GM18511 (cell line): ENCODE data around the gene TEX53.
A peak's percentile ranks its signal among the peaks of the same experiment; 100 is the strongest.

Source experiments
- ATAC-seq: cut with Tn5 transposase; IDR thresholded peaks from one replicate; pipeline ENCODE4 v1.9.1; 2021; ENCODE audit warnings: mild to moderate bottlenecking, moderate library complexity; ENCODE audit not compliant: unreplicated experiment

Gene TEX53

DNA sequence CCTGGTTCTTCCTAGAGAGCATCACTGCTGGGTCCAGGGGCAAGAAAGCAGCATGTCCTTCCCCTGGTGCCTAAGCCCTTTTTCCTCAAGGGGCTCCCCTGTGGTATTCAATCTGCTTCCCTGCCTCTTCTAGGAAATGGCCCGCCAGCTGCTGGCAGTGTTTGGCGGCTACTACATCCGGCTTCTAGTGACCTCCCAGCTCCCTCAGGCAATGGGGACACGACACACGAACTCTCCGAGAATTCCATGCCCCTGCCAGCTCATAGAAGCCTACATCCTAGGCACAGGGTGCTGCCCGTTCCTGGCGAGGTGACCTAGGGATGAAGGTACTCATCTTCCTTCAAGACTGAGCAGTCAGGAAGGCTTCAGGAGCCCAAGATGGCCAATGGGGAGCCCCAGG lies 14.6 kb downstream of the TEX53 start:
- ATAC-seq, result no peak

DNA sequence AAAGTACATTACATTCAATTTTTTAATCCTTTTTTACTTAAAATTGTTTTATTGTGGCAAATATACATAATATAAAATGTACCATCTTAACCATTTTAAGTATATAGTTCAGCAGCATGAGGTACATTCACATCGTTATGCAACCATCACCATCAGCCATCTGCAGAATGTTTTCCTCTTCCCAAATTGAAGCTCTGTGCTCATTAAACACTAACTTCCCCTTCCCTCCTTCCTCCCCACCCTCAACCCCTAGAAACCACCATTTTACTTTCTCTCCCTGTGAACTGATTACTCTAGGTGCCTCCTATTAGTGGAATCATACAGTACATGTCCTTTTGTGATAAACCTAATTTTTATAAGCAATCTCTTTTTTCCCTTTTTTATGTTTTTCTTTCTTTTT lies 15.6 kb downstream of the TEX53 start:
- ATAC-seq, result no peak

DNA sequence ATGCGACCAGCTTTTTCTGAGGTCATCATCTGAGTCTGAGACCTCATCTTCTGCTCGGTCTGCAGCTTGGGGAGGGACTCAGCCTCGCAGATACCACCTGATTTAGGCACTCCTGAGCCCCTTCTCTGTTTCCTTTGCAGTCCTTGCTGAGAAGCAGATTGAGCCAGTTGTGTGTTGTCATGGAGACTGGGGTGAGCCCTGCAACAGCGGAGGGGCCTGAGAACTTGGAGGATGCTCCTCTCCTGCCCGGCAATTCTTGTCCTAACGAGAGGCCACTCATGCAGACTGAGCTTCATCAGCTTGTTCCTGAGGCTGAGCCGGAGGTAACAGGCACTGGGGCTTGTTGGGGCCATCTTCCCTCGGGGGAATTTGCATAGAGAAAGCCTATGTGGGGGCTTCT lies 19.2 kb downstream of the TEX53 start:
- ATAC-seq, result no peak

DNA sequence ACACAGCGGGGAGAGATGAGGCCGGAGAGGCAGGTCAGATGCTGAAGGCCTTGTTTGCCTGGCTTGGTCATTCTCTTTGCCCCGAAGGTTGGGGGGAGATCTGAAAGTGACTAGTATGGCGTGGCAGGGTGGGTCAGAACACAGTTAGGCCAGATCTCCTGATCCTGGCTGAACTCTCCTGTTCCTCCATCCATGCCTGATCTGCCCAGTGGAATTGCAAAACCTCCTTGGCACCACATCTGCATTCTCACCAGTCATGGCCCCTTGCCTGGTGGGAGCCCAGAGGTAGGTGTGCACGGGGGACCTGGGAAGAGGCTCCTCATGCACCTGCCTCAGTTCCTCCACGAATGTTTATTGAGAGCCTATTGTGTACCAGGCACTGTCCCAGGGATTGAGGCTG lies 23.2 kb downstream of the TEX53 start:
- no peak for ATAC-seq

DNA sequence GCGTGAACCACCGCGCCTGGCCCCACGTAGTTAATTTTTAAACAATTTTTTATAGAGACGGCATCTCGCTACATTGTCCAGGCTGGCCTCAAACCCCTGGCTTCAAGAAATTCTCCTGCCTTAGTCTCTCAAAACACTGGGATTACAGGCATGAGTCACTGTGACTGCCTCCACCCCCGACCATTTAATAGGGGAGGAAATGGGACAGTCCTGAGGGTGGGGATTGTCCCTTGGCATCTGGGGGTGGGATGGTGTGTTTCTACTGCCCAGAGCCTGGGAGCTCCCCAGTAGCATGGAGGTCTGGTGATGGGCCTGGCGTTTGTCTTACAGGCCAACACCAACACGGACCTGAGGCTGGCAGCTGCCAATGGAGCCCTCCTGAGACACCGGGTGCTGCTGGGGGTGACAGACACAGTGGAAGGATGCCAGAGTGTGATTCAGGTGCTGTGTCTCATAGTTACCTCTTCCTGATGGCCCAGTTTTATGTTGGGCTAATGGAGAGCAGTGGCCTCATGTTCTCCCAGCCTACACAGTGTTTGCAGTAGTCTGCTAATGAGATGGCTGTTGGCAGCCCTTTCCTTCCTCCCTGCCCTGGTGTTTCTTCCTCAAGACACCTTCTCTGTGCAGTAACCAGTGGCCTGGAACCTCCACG lies 24.0 kb downstream of the TEX53 start:
- no peak for ATAC-seq

DNA sequence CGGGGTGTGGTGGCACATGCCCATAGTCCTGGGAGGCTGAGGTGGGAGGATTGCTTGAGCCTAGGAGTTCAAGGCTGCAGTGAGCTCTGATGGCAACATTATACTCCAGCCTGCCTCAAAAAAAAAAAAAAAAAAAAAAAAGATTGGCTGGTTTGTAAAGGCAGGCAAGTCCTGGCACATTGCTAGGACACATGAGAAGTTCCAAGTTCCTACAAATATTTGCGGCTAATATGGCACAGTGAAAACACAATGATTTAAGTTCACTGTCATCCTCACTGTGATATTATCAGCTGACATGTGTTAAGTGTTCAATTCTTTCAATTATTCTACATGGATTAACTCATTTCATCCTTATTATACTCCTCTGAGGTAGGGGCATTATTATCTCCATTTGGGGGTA lies 26.4 kb downstream of the TEX53 start:
- ATAC-seq, result no peak

DNA sequence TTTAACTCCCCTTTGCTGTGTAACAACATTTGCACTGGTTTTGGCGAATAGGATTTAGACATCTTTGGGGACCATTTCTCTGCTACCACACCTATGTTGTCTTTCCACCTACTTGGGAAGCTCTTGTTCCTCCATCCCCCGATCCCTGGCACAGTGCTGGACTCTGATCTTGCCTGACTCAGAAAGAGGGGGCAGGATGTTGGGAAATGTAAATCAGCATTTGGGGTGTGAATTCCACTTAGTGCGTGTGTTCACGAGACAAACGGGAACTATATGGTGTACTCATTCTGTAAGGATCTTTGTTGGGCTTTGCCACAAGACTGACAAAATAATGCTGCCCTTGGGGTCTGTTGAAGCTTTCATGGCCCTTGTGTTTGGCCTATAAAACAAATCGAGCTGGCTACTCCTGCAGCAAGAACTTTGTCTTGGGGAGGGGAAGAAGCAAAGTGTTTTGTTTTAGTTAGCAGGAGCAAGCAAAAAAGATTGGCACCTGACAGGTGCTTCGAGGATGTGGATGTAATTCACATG lies 28.0 kb downstream of the TEX53 start:
- ATAC-seq, result no peak

DNA sequence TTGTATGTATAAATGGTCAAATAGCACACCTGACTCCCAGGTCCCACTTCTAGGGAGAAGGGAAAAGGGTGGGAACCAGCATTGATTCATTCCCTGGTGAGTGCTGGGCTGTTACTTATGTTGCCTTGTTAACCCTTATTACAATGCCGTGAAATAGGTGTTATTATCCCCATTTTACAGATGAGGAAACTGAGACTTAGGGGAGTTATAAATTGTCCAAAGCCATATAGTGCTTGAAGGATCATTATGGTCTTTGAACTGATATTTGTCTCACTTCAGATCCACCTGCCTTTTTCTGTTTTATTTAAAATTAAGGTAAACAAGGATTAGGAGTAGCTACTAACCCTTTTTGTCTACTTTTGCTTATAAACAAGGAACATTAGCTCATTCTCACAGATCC lies 30.1 kb downstream of the TEX53 start:
- ATAC-seq, result no peak

DNA sequence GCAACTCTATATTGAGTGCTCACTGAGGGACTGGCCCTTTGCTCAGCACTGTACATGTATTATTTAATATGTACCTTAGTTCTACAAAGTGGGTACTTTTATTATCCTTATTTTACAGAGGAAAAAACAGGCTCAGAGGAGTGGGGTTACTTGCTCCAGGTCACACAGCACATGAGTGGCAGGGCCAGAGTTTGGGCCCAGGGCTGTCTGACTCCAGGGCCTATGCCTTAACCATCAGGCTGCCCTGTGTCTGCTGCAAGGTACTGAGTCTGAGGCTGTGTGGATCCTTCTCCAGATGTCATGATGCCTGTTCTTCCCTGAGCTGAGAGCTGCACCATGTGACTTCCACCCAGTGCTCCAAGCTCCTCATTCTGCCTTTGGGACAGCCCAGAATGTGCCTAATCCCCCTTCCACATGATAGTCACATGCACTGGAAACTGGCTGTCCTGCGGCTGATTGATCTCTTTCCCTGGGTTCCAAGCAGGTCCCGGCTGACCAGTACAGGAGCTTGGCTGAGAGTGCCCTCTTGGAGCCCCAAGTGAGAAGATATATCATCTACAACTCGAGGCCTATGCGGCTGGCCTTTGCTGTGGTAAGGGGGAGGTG lies 31.1 kb downstream of the TEX53 start:
- no peak for ATAC-seq

DNA sequence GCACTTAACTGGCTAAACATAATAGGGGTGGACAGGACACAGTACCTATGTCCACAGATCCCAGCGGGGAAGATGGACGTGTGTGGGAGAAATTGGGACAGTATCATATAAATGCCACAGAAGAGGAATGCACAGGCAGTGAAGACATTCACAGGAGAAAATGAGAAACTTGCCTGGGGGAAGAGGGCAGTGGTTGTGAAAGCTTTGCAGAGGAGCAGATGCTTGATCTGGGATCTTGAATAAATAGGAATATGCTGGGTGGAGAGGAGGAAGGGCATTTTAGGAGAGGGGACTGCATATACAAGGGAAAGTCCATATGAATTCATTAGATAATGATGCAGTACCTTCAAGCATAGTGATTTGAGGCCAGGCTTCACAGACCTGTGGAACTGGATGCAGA lies 32.9 kb downstream of the TEX53 start:
- ATAC-seq, result no peak

DNA sequence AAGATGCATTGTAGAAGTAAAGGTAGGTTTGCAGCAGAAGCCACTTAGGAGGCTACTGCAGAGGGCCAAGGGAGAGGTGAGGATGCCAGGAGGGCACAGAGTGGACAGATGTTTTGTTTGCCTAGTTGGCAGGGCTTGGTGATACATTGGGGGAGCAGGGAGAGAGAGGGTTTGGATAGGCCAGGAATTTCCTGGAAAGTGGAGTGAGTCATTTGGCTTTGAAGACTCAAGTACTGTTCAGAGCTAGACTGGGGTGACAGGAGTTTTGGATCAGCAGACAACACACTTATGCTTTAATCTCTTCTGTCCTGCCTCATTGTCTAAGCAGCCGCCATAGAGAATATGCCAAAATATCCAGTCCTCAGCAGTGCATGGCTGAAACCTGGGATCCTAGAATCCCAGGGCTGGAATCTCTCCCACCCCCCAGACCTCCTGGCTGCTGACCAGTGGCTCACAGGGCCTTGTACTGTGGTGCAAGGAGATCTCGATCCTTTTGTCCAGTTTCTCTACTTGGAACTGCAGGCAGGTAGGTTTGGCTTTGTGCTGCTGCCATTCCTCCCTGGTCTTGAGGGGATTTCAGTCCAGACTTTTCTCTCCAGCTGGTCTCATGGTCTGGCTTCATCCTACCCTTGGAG lies 35.5 kb downstream of the TEX53 start:
- ATAC-seq, result no peak

DNA sequence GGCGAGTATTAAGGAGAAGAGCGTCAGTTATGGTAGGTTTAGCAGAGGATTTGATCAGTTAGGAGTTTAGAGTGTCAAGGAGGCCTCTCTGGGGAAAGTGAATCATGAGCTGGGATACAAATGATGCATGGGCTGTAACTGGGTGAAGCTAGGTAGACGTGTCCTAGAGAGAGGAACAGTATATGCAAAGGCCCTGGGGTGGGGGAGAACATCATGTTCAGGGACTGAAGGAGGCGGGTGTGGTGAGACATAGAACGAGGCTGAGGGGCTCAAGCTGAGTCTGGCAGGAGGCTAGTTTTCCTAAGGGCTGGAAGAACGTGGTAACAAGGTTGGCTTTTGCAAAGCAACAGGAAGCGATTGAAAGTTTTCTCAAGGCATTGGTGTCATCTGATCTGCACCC lies 36.0 kb downstream of the TEX53 start:
- ATAC-seq, result no peak

DNA sequence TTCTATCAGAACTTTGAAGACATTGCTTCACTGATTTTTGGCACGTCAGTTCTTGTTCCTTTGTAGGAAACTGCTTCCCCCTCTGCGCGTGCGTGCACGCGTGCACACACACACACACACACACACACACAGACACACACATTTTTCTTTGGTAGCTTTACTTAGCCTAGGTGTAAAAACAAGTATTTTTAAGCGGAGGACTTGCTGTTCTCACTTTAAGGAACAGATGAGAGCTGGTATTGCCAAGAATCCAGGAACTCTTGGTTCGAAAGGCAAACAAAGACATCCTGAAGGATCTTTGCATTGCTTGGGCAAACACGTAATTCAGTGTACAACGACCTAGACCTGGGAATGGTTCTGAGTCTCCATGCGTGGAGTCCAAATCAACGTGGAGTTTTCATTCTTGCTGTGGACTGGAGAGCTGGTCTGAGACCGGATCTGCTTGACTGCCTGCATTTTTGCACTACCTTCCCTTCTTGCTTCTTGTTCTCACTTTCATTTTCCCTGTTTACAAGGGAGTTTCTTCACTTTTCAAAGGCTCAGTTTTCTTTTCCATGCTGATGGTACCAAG lies 38.3 kb downstream of the TEX53 start:
- peak; percentile 42 for ATAC-seq

DNA sequence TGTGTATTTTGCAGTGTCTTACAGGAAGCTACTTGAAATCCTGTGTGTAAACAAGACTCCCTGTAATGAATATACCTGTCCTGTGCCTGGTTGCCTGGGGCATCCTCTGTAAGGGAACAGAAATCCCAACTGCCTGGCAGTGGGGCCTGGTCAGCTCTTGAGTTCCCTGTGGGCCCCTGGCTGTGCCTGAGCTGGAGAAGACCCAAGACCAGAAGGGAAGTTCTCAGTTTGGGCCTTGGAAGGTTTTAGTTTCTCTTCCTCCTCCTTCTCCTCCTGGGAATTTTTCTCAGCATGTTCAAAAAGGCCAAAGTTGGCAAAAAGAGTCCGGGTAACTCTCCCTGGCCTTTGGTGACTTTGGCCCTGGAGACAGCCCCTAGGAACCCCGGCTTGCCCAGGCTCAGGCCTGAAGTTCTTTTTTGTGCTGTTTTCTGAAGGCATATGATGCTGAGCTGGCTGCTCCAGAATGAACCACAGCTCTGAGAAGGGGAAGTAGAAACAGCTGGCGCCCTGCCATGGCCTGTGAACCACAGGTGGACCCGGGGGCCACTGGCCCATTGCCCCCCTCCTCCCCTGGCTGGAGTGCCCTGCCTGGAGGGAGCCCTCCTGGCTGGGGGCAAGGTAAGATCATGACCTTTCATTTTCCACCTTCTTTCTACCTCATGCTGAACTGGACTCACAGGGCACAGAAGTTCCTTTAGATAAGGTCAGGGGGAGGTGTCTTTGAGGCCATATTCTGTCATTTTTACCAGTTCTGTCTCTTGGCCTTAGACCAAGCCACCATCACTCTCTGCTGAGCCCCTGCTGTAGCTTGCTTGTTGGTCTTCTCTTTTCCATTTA lies 40.7 kb downstream of the TEX53 start:
- ATAC-seq, result peak; percentile 80

DNA sequence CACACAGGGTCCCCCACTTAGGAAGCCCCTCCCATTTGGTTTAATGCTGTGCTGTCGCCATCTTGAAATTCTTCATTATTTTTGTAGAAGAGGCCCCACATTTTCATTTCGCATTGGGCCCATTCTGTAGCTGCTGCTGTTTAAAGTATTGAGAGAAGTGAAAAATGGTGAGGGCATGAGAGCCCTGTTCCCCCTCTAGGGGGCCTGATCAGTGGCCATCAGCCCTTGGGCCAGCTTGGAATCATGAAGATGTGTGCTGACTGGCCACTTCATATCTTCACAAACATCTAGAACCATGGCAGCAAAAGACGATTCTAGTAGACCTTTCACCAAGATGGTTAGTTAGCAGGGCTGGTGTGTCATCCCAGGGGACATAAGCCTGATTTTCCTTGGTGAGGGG lies 43.2 kb downstream of the TEX53 start:
- ATAC-seq, result no peak

DNA sequence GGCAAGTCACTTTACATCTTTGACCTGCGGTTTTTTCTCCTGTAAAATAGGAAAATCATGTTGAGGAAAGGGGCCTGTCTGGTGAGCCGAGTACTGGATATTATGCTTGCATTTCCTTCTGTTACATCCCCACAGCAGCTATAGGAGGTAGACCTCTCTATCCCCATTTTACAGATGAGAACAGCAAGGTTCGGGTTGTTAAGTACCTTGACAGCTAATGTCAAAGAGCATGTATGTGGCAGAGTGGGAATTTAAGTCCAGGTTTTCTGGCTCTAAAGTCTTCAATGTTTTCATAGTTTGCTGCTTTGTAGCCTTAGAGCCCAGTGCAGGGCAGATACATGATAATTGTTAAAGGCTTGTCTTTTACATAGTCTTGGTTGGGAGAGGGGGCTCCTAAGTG lies 43.7 kb downstream of the TEX53 start:
- no peak for ATAC-seq

DNA sequence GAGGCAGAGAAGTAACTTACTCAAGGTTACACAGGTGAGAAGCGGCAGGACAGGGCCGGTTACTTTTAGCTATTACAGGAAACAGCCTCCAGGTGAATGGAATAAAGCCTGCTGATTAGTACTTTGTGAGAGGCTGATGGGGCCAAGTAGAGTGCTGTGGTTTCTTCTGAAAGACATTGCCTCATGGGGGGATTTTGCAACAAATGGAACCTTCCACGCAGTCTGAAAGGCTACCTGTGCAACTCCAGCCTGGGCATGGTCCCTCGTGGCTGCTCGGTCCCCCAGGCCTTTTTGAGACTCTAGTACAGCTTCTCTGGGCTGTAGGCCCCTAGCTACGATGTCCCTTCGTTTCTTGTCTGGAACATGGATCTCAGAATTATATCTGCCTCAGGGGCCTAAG lies 44.5 kb downstream of the TEX53 start:
- ATAC-seq, result no peak

DNA sequence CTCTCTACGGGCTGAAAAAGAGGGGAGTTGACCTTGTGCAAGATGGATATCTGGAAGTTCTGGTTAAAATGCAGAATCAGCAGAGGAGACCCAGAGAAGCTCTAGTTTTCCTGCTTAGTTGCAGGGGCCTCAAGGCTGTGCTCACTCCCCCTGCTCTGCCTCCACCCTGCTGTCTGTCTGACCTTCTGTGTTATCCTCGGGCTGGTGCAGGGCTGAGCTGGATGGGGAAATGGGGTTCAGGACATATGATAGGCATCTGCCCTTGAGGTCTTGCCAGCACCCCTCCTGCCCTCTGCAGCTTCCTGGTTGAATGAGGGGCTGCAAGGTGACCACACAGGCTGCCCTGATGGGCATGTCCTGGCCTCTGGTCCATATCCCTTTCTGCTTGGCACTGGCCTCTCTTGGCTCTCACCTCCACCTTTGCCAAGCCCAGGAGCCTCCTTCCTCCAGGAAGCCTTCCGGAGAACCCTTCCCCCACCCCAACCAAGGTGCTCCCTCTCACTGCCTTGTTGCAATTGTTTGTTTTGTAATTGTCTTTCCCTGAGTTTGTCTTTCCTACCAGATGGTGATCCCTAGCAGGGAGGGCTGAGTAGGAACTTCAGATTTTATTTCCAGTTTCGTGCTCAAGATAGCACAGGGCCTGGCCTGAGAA lies 45.2 kb downstream of the TEX53 start:
- ATAC-seq, result no peak

DNA sequence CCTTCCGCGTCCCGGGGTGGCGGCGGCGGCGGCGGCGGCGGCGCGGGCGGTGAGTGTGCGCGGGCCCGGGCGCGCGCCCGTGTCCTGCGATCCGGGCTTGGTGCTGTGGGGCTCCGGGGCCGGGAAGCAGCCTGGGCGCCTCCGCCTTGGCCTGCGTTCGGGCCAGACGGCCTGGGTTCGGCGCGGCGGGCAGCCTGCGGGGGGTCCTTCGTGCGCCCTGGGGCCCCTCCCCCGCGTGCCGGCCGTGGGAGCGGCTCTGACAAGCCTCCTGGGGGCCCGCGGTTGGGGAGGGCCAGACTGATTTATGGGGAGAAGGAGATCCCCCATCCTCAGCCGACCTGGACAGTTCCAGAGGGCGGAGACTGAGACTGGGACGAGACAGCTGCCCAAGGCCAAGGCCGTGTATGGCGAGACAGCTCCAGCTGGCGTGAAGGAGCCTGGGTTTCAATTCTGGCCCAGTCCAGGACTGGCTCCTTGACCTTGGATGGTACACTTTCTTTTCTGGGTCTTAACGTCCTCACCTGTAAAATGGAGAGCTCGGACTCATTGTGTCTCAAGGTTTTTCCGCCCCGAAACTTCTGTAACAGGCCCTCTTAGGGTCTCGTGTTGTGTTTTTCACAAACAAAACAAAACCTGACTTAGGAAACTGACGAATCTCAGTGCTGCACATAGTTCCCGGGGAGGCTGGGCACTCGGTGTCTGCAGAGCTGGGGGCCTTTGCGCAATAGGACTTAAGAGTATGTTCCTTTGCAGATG lies 45.9 kb downstream of the TEX53 start:
- ATAC-seq, result peak; percentile 43

DNA sequence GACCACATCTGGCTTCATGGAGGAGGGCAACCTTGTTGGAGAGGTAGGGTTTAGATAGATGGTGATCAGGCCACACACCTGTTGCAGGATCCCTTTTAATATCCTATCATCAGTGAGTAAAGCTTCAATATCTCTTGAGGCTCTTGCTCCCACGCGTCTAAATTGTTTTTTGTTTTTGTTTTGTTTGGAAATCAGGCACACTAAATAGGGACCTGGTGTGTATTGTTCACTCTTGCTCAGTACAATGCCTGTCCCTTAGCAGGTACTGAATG lies 49.1 kb downstream of the TEX53 start:
- no peak for ATAC-seq
